OCI-M2 (cell line): ENCODE data around the gene NOL9.
"Not testable (repeated sequence)": the region's sequence is repeated elsewhere in the genome, so short reads cannot be mapped to it uniquely, and the experiment has no call there.

ENCODE experiments used
- DNase-seq: peaks from one replicate; lab custom pipeline; 2025; ENCODE audit not compliant: unreplicated experiment; lab: John Stamatoyannopoulos, UW

NOL9 gene

DNA sequence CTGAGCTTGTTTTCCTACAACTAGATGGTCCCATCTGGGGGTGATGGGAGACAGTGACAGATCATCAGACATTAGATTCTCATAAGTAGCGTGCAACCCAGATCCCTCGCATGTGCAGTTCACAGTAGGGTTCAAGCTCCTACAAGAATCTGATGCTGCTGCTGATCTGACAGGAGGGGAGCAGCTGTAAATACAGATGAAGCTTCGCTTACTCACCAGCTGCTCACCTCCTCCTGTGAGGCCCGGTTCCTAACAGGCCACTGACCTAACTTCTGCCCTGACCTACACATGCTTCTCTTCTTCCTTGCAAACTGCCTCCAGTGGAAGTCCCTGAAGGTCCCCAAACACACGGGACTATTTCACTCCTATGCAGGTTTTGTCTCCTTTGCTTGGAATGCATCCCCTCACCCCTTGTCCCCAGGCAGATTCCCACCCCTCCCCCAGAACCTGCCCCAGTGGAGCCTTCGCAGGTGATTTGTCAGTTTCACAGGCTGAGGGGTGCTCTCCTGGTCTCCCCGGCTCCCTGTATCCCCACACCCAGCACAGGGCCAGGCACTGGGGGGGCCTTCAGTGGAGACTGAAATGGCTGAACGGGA lies 19.8 kb upstream of the NOL9 start:
- DNase-seq = no peak

DNA sequence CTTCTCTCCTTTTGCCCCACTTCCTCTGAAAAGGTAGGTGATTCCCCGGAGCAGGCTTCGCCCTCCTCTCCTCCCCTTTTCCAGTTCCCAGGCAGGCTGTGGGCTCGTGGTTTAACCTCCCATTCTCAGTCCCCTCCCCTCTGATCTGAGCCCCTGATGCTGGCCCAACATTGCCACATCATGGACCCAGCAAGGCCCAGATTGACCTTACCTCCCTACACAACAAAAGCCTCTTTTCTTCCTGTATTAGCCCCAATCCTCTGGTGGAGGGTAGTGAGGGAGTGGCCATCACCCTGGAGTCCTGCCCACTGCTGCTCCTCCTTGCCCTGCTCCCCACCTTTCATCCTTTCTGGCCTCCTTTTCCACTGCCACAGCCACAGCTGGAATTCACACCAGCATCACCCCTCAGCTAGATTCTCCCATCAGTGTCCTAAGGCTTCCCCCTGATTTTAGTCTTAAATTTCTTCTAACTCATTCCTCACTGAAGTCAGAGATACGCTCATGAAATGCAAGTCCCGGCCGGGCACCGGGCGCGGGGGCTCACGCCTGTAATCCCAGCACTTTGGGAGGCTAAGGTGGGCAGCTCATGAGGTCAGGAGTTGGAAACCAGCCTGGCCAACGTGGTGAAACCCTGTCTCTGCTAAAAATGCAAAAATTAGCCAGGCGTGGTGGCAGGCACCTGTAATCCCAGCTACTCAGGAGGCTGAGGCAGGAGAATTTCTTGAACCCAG lies 18.5 kb upstream of the NOL9 start:
- no peak for DNase-seq

DNA sequence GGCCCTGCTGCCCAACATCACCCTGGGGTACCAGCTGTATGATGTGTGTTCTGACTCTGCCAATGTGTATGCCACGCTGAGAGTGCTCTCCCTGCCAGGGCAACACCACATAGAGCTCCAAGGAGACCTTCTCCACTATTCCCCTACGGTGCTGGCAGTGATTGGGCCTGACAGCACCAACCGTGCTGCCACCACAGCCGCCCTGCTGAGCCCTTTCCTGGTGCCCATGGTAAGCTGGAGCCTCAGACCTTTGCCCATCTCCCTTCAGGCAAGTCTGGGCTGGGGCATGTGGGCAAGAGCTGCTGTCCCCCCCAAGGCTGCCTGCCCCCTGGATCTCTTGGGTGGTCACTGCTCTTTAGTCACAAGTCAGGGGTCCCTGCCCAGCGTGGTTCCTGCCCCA lies 16.7 kb upstream of the NOL9 start:
- DNase-seq = no peak

DNA sequence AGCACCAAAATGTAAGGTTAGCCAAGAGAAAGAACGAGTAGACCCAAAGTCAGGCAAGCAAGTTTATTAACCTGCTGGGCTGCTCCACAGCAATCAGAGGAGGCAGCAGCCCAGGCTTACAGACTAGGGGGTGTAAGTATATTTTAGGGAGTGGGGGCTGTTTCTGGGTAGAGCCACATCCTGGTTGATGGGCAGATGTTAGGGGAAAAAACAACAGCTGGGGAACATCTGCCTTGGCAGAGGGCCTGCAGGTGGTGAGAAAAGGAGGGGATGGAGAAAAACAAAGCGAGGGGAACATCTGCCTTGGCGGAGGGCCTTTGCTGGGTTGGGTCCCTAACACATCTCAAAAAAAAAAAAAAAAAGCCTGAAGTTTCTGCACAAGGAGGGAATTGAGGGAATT lies 15.8 kb upstream of the NOL9 start:
- no peak for DNase-seq

- no peak for DNase-seq
These were observed 14.7 kb upstream of the NOL9 start for GRCh38 chr1:6569033-6569432.

GRCh38 chr1:6560267-6560666 lies 6.0 kb upstream of the NOL9 start:
- DNase-seq = no peak

DNA sequence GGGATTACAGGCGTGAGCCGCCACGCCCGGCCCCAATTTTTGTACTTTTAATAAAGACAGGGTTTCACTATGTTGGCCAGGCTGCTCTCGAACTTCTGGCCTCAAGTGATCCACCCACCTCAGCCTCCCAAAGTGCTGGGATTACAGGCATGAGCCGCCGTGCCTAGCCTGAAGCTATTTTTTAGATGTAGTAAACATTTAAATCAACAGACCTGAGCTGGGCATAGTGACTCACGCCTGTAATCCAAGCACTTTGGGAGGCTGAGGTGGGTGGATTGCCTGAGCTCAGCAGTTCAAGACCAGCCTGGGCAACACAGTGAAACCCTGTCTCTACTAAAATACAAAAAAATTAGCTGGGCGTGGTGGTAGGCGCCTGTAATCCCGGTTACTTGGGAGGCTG lies 4.8 kb upstream of the NOL9 start:
- not testable (repeated sequence) for DNase-seq

DNA sequence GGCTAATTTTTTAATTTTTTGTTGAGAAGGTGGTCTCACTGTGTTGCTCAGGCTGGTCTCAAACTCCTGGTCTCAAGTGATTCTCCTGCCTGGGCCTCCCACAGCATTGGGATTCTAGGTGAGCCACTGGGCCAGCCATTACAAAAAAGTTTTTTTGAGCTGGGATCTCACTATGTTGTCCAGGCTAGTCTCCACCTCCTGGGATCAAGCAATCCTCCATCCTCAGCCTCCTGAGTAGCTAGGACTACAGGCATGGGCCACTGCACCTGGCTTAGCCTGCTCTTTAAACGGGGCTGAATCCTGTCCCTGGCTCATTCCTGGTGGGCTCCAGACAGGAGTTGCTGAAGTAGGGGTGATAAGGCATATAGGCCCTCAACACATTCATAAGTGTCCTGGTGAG lies 3.3 kb upstream of the NOL9 start:
- no peak for DNase-seq

- DNase-seq = no peak
These were observed 830 bp upstream of the NOL9 start, which contains the start of gene TAS1R1 for GRCh38 chr1:6554907-6555778. Gene TAS1R1, plus strand, starts transcription at chr1:6555307. Its CDS starts 67 bp downstream, at chr1:6555374.

- no peak for DNase-seq
These were observed 7.0 kb downstream of the NOL9 start for GRCh38 chr1:6547301-6547700.

DNA sequence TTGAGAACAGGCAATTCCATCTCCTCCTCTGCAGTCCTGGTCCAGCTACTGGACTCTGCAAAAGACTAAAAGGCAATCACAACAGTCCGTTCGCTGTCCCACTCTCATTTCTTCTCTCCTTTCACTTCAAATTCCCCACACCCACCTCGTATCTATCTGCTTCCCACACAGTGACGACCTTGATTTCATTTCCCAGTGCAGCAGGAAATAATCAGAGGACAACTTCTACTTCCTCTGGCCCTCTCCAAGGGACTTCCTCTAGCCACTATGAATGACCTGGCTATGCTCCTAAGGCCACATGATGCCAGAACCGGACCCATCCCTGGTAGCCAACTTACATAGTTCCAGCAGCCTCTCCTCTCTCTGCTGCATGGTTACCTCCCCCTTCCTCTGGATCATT lies 8.0 kb downstream of the NOL9 start:
- DNase-seq = no peak

DNA sequence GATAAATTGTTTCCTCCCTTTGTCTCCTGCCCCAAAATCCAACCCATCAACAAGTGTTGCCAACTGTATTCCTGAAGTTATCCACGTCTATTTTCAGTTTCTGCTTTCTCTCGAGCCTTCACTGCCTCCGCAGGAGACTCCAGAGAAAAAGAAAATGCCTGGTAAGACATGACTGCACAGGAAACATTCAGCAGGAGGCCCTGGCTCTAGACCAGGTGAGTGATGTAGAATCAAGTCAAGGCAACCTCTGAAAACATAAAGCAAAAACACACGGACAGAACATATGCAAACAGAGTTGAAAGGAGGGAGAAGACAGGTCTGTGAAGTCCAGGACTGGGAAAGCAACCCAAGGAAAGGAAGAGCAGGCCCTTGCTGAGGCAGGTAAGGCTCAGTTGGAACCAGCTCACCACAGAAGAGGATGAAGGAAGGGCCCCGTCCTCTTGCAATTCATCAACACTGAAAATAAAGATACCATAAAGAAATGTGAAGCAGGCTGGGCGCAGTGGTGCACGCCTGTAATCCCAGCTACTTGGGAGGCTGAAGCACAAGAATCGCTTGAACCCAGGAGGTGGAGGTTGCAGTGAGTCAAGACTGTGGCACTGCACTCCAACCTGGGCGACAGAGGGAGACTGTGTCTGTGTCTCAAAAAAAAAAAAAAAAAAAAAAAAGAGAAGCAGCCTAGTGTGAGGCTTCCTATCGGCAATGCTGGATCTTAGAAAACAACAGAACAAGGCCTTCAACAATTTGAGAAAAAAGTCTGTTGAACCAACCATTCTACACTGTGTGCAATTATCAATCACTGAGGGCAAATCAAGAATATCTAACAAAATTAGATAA lies 8.8 kb downstream of the NOL9 start:
- no peak for DNase-seq

- no peak for DNase-seq
These were observed 9.5 kb downstream of the NOL9 start for GRCh38 chr1:6544831-6545230.

GRCh38 chr1:6538956-6539355 lies 15.4 kb downstream of the NOL9 start:
- DNase-seq = no peak

DNA sequence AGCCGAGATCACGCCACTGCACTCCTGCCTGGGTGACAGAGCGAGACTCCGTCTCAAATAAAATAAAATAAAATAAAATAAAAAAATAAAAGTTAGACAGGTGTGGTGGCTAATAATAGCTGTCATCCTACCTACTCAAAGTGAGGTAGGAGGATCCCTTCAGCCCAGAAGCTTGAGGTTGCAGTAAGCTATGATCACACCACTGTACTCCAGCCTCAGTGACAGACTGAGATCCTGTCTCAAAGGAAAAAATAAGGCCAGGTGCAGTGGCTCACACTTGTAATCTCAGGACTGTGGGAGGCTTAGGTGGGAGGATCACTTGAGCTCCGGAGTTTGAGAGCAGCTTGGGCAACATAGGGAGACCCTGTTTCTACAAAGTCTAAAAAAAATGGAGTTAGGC lies 18.0 kb downstream of the NOL9 start:
- DNase-seq = no peak

DNA sequence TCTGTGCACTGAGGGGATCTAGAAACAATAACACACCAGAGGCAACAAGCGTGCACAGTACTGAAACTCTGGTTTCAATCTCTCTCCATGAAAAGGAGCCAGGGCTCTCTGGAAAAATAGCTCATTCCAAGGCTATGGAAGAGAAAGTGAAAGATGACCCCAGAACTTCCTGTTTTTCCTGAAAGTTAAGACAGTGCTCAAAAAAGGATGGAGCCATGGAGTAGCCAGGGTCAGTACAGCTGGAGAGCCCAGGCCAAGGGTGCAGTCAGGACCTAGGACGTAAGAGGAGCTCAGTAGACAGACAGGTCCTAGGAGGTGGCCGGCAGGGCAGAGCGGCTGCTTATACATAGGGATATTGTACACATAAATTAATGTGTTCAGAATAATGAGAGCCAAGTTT lies 19.1 kb downstream of the NOL9 start:
- no peak for DNase-seq

DNA sequence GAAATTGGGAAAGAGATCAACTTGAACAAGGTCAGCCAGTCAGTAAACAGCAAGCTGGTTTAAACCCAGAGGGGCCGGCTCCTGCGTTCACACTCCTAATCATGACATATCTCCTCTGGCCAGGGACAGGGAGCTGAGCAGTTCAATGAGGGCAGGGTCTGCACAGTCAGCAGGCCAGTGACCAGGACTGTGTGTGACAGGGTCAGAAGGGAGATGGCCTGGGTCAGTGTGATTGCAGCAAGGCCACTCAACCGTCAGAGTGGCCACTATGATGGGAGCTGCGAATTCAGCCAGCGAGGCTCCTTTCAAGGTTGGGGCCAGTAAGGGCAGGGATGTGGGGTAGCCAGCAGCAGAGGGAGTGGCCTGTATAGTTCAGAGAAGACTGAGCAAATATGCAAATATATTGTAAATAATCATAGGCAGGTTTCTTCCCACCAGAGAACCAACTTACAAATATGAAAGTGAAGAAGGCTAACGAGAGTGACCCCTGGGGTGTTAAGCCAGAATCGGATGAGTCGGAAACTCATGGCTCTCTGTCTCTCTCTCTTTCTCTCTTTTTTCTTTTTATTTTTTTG lies 20.0 kb downstream of the NOL9 start:
- no peak for DNase-seq

- no peak for DNase-seq
These were observed 22.3 kb downstream of the NOL9 start for GRCh38 chr1:6531996-6532395.

DNA sequence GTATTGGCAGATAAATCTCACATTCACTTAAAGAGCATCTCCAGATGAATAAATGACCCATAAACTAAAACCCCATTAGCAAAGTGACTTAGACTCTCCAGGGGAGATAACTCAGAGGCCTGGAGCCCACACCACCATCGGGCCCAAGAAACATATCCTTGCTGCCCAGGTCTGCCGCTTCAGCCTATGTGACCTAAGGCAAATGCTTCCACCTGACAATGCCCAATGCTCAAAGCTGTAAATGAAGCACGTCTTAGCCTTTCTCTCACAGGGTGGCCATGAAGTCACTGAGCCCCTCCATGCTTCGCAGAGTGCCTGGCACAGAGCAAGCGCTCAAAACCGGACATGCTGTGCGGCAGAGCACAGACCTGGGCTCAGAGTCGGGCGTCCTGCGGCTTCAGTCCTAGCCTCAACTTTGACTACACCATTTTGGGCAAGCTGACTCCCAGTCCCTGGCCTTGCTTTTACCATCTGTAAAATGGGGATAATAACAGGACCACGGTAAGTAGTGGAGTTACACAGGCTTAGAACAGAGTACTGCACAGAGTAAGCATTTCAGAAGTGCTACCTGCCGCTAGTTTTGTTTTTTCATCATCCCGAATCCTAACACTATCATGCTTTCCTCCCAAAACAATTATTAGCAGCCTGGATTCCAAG lies 23.7 kb downstream of the NOL9 start:
- no peak for DNase-seq

DNA sequence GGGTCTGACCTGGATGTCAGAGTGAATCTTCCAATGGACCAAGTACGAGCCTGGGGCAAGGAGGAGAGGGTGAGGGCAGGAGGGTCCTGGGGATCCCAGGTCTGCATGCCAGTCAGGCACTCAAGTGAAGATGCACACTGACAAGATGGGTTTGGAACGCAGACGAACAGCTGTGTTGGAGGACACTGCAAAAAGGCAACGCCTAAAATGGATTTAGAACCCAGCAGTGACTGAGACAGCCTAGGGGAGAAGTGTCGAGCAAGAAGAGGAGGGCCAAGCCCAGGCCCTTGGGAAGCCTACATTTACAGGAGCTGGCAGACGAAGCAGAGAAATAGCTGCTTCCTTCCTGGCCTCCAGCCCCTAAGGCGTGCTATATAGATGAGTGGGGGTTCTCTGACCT lies 25.8 kb downstream of the NOL9 start:
- DNase-seq = no peak
